TTC549 (cell line): ENCODE data around the gene ADAMTS10.
"Not testable (repeated sequence)": the region's sequence is repeated elsewhere in the genome, so short reads cannot be mapped to it uniquely, and the experiment has no call there.

Experiments
- FAIRE-seq: peaks from 2 replicates; lab custom pipeline; 2012; peaks lifted over from hg19 to GRCh38; lab: Jason Lieb, UNC

Gene ADAMTS10

GRCh38 chr19:8557642-8558238 is 52.8 kb downstream of the ADAMTS10 start:
- no peak for FAIRE-seq

GRCh38 chr19:8553729-8554128 is 56.8 kb downstream of the ADAMTS10 start:
- FAIRE-seq = not testable (repeated sequence)

GRCh38 chr19:8552810-8553209 is 57.7 kb downstream of the ADAMTS10 start:
- FAIRE-seq = no peak

- no peak for FAIRE-seq
These were observed 60.4 kb downstream of the ADAMTS10 start for GRCh38 chr19:8550070-8550469.

- FAIRE-seq = no peak
These were observed 64.8 kb downstream of the ADAMTS10 start for GRCh38 chr19:8545743-8546142.

GRCh38 chr19:8544168-8544567 is 66.3 kb downstream of the ADAMTS10 start:
- no peak for FAIRE-seq

GRCh38 chr19:8539621-8540149 is 70.8 kb downstream of the ADAMTS10 start:
- FAIRE-seq = no peak

GRCh38 chr19:8537099-8537498 is 73.4 kb downstream of the ADAMTS10 start:
- no peak for FAIRE-seq

- FAIRE-seq = no peak
These were observed 74.2 kb downstream of the ADAMTS10 start for GRCh38 chr19:8536282-8536681.

GRCh38 chr19:8532225-8532624 is 78.3 kb downstream of the ADAMTS10 start:
- no peak for FAIRE-seq

GRCh38 chr19:8531470-8531869 is 79.0 kb downstream of the ADAMTS10 start:
- FAIRE-seq = no peak
